Dedifferentiated amniotic fluid mesenchymal stem cell (primary cell): Measurements from ENCODE around the gene CFC1.
"Not testable (repeated sequence)": the region's sequence is repeated elsewhere in the genome, so short reads cannot be mapped to it uniquely, and the experiment has no call there.

Experiments
- DNase-seq: peaks from one replicate; pipeline ENCODE4 v3.0.0-alpha.2; 2016; ENCODE audit errors: extremely low spot score

The CFC1 gene

DNA sequence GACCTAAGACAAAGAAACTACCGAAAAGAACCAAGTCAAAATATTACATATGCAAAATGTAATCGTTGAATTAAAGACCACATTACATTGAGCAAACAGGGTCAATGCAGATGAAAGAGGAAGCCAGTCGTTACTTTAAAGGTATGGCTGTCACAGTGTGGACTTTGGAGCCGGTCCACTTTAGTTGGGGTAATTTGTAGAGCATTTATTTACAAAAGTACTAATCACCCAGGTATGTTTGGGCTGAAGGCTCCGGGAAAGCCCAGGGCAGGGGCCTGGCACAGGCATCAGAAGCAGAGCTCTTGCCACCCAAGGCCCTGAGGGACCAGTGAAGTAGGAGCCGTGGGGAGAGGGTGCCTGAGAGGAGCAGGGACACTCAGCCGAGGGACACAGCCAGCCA lies 15.8 kb downstream of the CFC1 start:
- not testable (repeated sequence) for DNase-seq

DNA sequence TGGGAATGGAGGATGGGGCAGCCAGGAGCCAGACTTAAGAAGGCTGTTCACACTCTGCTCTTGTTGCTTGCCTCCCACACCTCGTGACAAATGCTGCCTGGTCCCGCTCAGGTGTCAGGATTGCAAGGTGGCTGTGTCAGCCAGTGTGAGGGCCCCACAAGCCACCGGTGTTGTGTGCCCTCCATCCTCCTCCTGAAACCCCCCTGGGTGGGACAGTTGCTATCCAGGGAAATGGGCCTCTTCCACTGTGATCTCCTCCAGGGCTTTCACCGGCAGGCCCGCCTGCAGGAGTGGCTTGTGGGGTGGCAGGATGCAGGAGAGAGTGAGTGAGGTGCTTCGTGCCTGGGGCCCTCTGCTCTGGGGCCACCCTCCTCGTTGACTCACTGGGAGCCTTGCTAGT lies 16.4 kb downstream of the CFC1 start:
- not testable (repeated sequence) for DNase-seq

DNA sequence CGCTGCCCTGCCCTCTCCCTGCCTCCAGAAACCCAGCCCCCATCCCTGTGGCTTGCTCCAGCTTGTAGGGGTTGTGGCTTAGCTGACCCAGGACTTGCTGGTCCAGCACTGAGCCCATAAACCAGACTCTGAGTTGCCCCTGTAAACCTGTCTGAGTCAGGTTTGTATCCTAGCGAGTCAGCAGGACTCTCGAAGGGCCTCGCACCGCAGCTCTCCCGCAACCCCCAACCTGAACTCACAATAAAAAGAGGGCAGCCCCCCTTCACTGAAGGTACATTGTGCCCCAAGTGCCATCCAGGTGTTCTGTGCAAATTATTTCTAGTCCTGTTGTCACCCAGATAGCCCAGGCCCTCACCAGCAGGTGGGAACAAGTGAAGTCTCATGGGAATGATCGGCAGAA lies 17.9 kb downstream of the CFC1 start:
- not testable (repeated sequence) for DNase-seq

DNA sequence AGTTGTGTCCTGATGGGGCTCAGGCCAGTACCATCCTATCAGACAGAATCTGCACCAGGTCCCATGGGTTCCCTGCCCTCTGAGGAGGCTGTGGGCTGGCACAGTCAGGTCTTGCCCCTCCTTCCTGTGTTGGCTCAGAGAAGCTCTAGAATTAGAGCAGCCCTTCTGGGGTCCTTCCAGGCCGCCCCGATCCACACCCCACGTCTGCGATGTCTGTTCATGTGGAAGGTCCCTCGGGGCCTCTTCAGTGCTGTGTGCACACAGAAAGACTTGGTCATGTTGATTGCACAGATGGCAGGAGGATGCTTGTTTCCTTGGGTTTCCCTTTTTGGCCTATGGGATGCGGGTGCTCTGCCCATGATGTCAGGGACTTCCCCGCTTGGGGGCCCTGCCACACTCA lies 20.3 kb downstream of the CFC1 start:
- not testable (repeated sequence) for DNase-seq

DNA sequence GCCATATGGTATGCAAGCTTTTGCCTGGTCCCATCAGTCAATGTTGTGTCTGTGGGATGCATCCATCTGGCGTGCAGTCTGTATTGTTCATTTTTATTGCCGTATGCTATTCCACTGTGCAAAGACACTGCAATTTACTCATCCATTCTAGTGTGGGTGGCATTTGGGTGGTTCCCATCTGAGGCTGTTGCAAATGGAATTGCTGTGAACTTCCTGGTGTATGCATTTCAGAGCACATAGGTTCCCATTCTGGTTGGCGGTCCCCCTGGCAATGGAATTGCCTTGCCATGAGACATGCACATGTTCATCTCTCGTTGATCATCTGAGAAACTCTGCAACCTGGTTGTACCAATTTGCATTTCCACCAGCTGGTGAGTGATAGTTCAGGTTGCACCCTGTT lies 21.8 kb downstream of the CFC1 start:
- not testable (repeated sequence) for DNase-seq

DNA sequence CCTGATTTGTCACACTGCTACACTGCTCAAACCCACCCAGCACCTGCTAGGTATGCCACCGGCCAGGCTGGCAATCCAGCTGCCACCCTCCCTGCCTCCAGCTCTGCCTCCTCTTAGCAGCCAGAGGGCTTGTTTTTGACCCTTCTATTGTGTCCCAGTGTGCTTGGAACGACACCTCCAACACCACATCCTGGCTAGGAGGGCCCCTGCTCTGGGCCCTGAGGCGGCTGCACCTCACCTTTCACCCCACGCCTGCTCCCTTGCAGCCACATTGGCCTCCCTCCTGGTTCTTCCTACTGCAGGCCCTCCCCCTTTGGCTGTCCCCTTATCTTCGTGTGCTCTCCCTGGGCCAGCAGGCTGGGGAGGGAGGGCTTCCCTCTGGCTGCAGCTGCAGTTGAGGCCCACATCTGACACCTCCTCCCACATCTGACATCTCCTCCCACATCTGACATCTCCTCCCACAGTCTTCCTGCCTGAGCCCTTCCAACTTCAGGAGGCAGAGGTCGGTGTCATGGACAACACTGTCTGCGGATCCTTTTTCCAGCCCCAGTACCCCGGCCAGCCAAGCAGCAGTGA lies 23.1 kb downstream of the CFC1 start:
- not testable (repeated sequence) for DNase-seq

DNA sequence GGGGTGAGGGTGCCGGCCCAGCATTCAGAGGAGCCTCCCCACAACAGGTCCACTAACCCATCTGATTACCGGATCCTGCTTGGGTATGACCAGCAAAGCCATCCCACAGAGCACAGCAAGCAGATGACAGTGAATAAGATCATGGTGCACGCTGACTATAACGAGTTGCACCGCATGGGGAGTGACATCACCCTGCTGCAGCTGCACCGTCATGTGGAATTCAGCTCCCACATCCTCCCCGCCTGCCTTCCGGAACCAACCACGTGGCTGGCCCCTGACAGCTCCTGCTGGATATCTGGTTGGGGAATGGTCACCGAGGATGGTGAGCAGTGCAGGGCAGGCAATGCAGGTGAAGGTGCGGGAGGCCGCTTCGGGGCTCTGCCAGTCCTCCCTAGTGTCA lies 25.1 kb downstream of the CFC1 start:
- not testable (repeated sequence) for DNase-seq

DNA sequence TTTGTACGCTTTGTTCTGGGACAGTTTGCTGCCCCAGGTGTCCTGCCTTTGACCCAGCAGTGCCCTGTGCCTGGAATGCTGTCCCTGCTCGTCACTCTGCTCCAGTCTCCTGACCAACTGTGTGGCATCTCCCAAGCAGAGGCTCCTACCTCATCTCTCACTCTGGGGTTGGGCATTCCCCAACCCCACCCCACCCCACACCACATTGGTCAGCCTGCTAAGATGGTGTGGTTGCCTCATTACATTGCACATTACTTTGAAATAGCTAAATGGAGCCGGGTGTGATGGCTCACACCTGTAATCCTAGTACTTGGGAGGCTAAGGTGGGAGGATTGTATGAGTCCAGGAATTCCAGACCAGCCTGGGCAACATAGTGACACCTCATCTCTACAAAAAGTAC lies 27.4 kb downstream of the CFC1 start:
- not testable (repeated sequence) for DNase-seq

DNA sequence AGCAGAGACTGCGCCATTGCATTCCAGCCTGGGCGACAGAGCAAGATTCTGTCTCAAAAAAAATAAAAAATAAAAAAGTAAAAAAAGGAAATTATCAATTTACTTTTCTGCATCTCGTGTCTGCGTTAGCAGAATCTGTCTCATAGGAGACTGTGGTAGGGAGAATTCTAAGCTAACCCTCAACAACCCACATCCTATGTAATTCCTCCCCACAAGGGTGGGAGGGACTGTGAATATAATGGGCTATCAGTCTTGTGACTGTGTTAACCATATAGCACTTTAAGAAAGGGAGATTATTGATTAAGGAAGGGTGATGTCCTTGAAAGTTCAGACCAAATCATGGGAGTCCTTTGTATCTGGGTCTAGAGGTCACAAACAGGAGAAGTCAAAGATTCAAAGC lies 33.2 kb downstream of the CFC1 start:
- not testable (repeated sequence) for DNase-seq

DNA sequence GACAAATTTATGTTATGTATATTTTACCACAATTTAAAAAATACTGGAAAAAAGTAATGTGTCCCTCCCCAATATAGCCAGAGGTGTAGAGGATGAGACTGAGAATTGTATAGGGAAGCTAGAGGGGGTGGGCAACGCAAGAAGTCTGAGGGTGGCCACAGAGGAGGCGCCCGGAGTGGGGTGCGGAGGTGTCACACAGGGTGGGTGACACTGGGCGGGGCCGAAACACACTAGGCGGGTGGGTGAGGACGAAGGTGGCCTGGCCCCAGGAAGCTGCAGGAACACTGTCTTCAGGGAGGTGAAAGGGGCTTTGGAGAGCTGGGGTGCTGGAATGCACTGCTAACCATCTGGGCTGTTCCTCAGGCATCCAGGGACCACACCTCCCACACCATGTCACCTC lies 42.9 kb downstream of the CFC1 start:
- DNase-seq, result not testable (repeated sequence)

DNA sequence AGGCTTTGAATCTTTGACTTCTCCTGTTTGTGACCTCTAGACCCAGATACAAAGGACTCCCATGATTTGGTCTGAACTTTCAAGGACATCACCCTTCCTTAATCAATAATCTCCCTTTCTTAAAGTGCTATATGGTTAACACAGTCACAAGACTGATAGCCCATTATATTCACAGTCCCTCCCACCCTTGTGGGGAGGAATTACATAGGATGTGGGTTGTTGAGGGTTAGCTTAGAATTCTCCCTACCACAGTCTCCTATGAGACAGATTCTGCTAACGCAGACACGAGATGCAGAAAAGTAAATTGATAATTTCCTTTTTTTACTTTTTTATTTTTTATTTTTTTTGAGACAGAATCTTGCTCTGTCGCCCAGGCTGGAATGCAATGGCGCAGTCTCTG lies 45.2 kb downstream of the CFC1 start:
- not testable (repeated sequence) for DNase-seq

DNA sequence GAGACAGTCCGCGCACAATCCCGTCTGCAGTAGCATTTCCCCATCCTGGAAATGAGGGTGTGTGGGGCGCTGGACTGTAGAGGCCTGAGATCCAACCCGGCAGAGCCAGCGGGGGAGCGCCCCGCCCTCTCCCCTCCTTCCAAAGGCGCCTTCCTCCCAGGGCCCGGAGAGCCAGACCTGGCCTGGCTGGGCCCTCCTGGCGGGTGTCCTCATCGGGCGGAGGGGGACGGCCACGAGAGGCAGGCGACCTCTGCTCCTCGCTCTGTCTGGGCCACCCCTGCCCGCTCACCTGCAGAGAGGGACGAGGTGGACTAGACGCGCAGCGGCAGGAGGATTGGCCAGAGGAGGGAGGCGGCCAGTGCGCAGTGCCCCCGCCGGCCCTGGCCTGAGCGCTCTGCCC lies 49.9 kb downstream of the CFC1 start:
- DNase-seq, result not testable (repeated sequence)

DNA sequence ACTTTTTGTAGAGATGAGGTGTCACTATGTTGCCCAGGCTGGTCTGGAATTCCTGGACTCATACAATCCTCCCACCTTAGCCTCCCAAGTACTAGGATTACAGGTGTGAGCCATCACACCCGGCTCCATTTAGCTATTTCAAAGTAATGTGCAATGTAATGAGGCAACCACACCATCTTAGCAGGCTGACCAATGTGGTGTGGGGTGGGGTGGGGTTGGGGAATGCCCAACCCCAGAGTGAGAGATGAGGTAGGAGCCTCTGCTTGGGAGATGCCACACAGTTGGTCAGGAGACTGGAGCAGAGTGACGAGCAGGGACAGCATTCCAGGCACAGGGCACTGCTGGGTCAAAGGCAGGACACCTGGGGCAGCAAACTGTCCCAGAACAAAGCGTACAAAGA lies 51.0 kb downstream of the CFC1 start:
- DNase-seq, result not testable (repeated sequence)

DNA sequence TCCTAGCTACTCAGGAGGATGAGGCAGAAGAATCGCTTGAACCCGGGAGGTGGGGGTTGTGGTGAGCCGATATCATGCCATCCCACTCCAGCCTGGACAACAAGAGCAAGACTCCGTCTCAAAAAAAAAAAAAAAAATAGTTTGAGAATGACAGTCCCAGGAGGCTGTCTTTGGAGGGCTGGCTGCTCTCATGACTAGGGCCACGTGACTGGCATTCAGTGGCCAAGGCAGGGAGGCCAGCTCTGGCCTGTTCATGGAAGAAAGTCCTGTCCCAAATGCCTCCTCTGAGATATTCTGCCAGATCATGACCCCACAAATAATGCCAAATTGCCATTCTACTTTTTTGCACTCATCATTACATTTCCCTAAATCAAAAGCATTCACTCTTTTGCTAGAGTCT lies 54.4 kb downstream of the CFC1 start:
- DNase-seq, result not testable (repeated sequence)

DNA sequence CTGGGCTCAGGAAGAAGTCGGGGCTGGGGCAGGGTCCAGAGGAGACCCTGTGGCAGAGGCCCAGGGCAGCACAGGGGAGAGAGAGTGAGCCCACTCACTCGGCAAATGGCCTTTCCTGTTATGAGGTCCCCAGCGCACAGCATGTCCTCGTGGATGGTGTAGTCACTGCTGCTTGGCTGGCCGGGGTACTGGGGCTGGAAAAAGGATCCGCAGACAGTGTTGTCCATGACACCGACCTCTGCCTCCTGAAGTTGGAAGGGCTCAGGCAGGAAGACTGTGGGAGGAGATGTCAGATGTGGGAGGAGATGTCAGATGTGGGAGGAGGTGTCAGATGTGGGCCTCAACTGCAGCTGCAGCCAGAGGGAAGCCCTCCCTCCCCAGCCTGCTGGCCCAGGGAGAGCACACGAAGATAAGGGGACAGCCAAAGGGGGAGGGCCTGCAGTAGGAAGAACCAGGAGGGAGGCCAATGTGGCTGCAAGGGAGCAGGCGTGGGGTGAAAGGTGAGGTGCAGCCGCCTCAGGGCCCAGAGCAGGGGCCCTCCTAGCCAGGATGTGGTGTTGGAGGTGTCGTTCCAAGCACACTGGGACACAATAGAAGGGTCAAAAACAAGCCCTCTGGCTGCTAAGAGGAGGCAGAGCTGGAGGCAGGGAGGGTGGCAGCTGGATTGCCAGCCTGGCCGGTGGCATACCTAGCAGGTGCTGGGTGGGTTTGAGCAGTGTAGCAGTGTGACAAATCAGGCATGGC lies 55.4 kb downstream of the CFC1 start:
- not testable (repeated sequence) for DNase-seq

DNA sequence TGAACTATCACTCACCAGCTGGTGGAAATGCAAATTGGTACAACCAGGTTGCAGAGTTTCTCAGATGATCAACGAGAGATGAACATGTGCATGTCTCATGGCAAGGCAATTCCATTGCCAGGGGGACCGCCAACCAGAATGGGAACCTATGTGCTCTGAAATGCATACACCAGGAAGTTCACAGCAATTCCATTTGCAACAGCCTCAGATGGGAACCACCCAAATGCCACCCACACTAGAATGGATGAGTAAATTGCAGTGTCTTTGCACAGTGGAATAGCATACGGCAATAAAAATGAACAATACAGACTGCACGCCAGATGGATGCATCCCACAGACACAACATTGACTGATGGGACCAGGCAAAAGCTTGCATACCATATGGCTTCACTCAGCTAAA lies 56.6 kb downstream of the CFC1 start:
- DNase-seq, result not testable (repeated sequence)
